Amygdala (tissue), 56 donors: ENCODE data around the gene RSRC1.
"Not testable (repeated sequence)": the region's sequence is repeated elsewhere in the genome, so short reads cannot be mapped to it uniquely, and the experiment has no call there.

Experiments
- DNase-seq, 56 donors: peaks; one replicate each; lab custom pipeline; 2025; lab: John Stamatoyannopoulos, UW

Gene RSRC1

GRCh38 chr3:158100681-158101080 is 9.2 kb upstream of the RSRC1 start:
- no peak for DNase-seq

- DNase-seq, result no peak
Observed at GRCh38 chr3:158101335-158102241, 8.3 kb upstream of the RSRC1 start.

- no peak for DNase-seq
Observed at GRCh38 chr3:158102242-158103080, 7.4 kb upstream of the RSRC1 start.

- DNase-seq, result no peak
Observed at GRCh38 chr3:158103081-158103886, 6.6 kb upstream of the RSRC1 start.

GRCh38 chr3:158103887-158104327 is 6.0 kb upstream of the RSRC1 start:
- no peak for DNase-seq

GRCh38 chr3:158104431-158104921 is 5.4 kb upstream of the RSRC1 start:
- no peak for DNase-seq

- DNase-seq, result no peak
Observed at GRCh38 chr3:158105119-158105709, 4.7 kb upstream of the RSRC1 start.

- DNase-seq, result no peak
Observed at GRCh38 chr3:158105710-158106253, 4.1 kb upstream of the RSRC1 start.

GRCh38 chr3:158106766-158107471 is 3.0 kb upstream of the RSRC1 start:
- no peak for DNase-seq

- no peak for DNase-seq
Observed at GRCh38 chr3:158107605-158108444, 2.1 kb upstream of the RSRC1 start.

GRCh38 chr3:158108445-158108985 is 1.4 kb upstream of the RSRC1 start:
- no peak for DNase-seq

- DNase-seq, result no peak
Observed at GRCh38 chr3:158109295-158109803, 540 bp upstream of the RSRC1 start.

- DNase-seq, result no peak
Observed at GRCh38 chr3:158110658-158111018, 749 bp downstream of the RSRC1 start.

GRCh38 chr3:158111861-158112260 is 2.0 kb downstream of the RSRC1 start:
- DNase-seq, result no peak

GRCh38 chr3:158113595-158113994 is 3.7 kb downstream of the RSRC1 start:
- not testable (repeated sequence) for DNase-seq

- no peak for DNase-seq
Observed at GRCh38 chr3:158120330-158120729, 10.4 kb downstream of the RSRC1 start.

GRCh38 chr3:158121295-158121694 is 11.4 kb downstream of the RSRC1 start:
- DNase-seq, result no peak

- DNase-seq, result not testable (repeated sequence)
Observed at GRCh38 chr3:158122721-158123120, 12.8 kb downstream of the RSRC1 start.
